ENCODE results near the gene XCR1. TPM values are rescaled to one million over a fixed set of nuclear protein-coding genes. Genes with fewer than 3 reads are reported as not detected.

XCR1 gene
- total RNA-seq, 4 donors from 2014 or later: 0.04 TPM; not detected in 3

GRCh38 chr3:45984331-45985312, 42.7 kb downstream of the XCR1 start:
- peaks cover 99 to 100% of the 10 kb centered on the region in 2 donors for H3K4me1 ChIP-seq
- in situ Hi-C loops (cut with MboI; ENCODE audit: low sequenced_read_pairs in 4 of 4) (no loop called here), intact Hi-C loops (cut with DNase I; ENCODE audit: low total_unique reads) (loop anchor here (5.0 to 10.0 kb wide), 2 partner anchors 167 to 580 kb away; partner anchors contain the start of gene LRRC2)
- H3K36me3 ChIP-seq: peaks cover 0 to 35% of the 10 kb centered on the region in 2 donors
- no peaks in the 10 kb centered on the region for H3K9me3 ChIP-seq
- ATAC-seq: peak; percentile 46 to 56
- TF ChIP-seq CTCF (IDR thresholded peaks at IDR 0.05 in 4 of 5, conservative IDR thresholded peaks at IDR 0.05 in 1 of 5) (no peak), POLR2A (IDR thresholded peaks at IDR 0.05) (peak in 1 of 2 donors; percentile 76)
- DNase-seq: peak; percentile 80 to 83
- H3K27ac ChIP-seq: peak overlapping the region; percentile 97 to 100 (median 100)
- peak overlapping the region; percentile 27 to 36 (median 34) for H3K4me3 ChIP-seq
- no peaks in the 10 kb centered on the region for H3K27me3 ChIP-seq

DNA sequence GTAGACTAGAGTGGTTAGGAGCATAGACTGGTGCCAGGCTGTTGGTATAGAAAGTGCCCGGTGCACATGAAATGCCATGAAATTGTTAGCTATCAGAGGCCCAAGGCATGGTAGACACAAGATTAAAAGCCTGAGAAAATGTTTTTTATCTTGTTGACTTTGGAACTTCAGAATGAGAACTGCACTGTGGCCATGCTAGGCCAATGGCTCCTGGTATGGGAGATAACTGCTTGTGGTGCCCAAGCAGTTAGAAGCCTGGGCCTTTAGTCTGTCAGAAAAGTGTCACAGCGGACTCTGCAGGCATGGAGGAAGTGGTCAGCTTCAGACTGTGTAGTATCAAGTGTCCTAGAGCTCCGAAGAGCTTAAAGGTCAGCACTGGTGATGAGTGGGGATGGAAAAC, 43.5 kb downstream of the XCR1 start:
- Histone ChIP-seq H3K4me3 (no peak overlapping the region), H3K36me3 (peaks cover 0 to 40% of the 10 kb centered on the region in 2 donors), H3K4me1 (peaks cover 95 to 97% of the 10 kb centered on the region in 2 donors), H3K9me3 (no peaks in the 10 kb centered on the region), H3K27ac (peak overlapping the region; percentile 97 to 100 (median 100)), H3K27me3 (no peaks in the 10 kb centered on the region)
- intact Hi-C loops (cut with DNase I; ENCODE audit: low total_unique reads) (loop anchor here (10.0 kb wide), 1 partner anchor 581 kb away; the partner anchor contains the start of gene LRRC2), in situ Hi-C loops (cut with MboI; ENCODE audit: low sequenced_read_pairs in 4 of 4) (no loop called here)
- DNase-seq: peak in 1 of 2 donors; percentile 65
- no peak for TF ChIP-seq CTCF (IDR thresholded peaks at IDR 0.05 in 4 of 5, conservative IDR thresholded peaks at IDR 0.05 in 1 of 5)
- peak in 1 of 2 donors; percentile 16 for TF ChIP-seq POLR2A (IDR thresholded peaks at IDR 0.05)
- peak in 1 of 2 donors; percentile 28 for ATAC-seq

GRCh38 chr3:45981346-45982074, 45.8 kb downstream of the XCR1 start:
- Histone ChIP-seq H3K27ac (peak overlapping the region; percentile 97 to 100 (median 100)), H3K27me3 (no peaks in the 10 kb centered on the region), H3K36me3 (peaks cover 0 to 46% of the 10 kb centered on the region in 2 donors), H3K4me3 (no peak overlapping the region), H3K9me3 (no peaks in the 10 kb centered on the region), H3K4me1 (peaks cover 90 to 94% of the 10 kb centered on the region in 2 donors)
- ATAC-seq: peak in 1 of 2 donors; percentile 7
- no peak for DNase-seq
- intact Hi-C loops (cut with DNase I; ENCODE audit: low total_unique reads) (loop anchor here (10.0 kb wide), 1 partner anchor 583 kb away; the partner anchor contains the start of gene LRRC2), in situ Hi-C loops (cut with MboI; ENCODE audit: low sequenced_read_pairs in 4 of 4) (no loop called here)
- no peak for TF ChIP-seq CTCF (IDR thresholded peaks at IDR 0.05 in 4 of 5, conservative IDR thresholded peaks at IDR 0.05 in 1 of 5)
- peak in 1 of 2 donors; percentile 36 for TF ChIP-seq POLR2A (IDR thresholded peaks at IDR 0.05)

- intact Hi-C loops (cut with DNase I; ENCODE audit: low total_unique reads) (loop anchor here (10.0 kb wide), 1 partner anchor 584 kb away; the partner anchor contains the start of gene LRRC2), in situ Hi-C loops (cut with MboI; ENCODE audit: low sequenced_read_pairs in 4 of 4) (no loop called here)
- H3K27me3 ChIP-seq: no peaks in the 10 kb centered on the region
- no peak overlapping the region for H3K4me3 ChIP-seq
- H3K36me3 ChIP-seq: peaks cover 0 to 46% of the 10 kb centered on the region in 2 donors
- TF ChIP-seq CTCF (IDR thresholded peaks at IDR 0.05 in 4 of 5, conservative IDR thresholded peaks at IDR 0.05 in 1 of 5) (no peak), POLR2A (IDR thresholded peaks at IDR 0.05) (no peak)
- peak overlapping the region; percentile 97 to 100 (median 100) for H3K27ac ChIP-seq
- DNase-seq: no peak
- no peak for ATAC-seq
- H3K4me1 ChIP-seq: peaks cover 90 to 94% of the 10 kb centered on the region in 2 donors
- no peaks in the 10 kb centered on the region for H3K9me3 ChIP-seq
Measured at GRCh38 chr3:45980819-45981218, 46.5 kb downstream of the XCR1 start.
